Small intestine (tissue), 7 donors: Measurements from ENCODE around the gene SLC9A3. TPM values are rescaled to one million over a fixed set of nuclear protein-coding genes. Genes with fewer than 3 reads are reported as not detected.
A peak's percentile ranks its signal among the peaks of the same experiment; 100 is the strongest.

Experiments
- DNase-seq, 2 donors: peaks; one replicate each; pipeline versions ENCODE4 v3.0.0 to v3.0.0-alpha.2; 2013
- FAIRE-seq: peaks from 2 replicates; lab custom pipeline; 2012; peaks lifted over from hg19 to GRCh38; lab: Jason Lieb, UNC
- H3K27ac ChIP-seq, 3 donors: one replicate each; pipeline ENCODE4 v1.5.1; 2013; ENCODE audit warnings: low read length in 2 of 3, mild to moderate bottlenecking in 2 of 3, control low read depth in 1 of 3, inconsistent platforms in 1 of 3, low read depth in 1 of 3, moderate library complexity in 1 of 3
- H3K27me3 ChIP-seq, 3 donors: one replicate each; pipeline ENCODE4 v1.6.1; 2013; ENCODE audit warnings: low read length in 3 of 3, inconsistent platforms in 1 of 3; ENCODE audit not compliant: control insufficient read depth in 3 of 3, insufficient read depth in 3 of 3
- H3K36me3 ChIP-seq, 3 donors: one replicate each; pipeline ENCODE4 v1.6.1; 2013; ENCODE audit warnings: low read length in 3 of 3, inconsistent platforms in 1 of 3, low read depth in 1 of 3, mild to moderate bottlenecking in 1 of 3, moderate library complexity in 1 of 3; ENCODE audit not compliant: control insufficient read depth in 3 of 3, insufficient read depth in 2 of 3
- H3K4me1 ChIP-seq, 3 donors: one replicate each; pipeline ENCODE4 v1.6.1; 2013; ENCODE audit warnings: low read length in 2 of 3, inconsistent platforms in 1 of 3, low read depth in 1 of 3, mild to moderate bottlenecking in 1 of 3, moderate library complexity in 1 of 3; ENCODE audit not compliant: control insufficient read depth in 3 of 3, insufficient read depth in 2 of 3
- H3K4me3 ChIP-seq, 3 donors: one replicate each; pipeline ENCODE4 v1.5.1; 2013; ENCODE audit warnings: low read length in 3 of 3, control low read depth in 1 of 3, inconsistent platforms in 1 of 3, low read depth in 1 of 3, mild to moderate bottlenecking in 1 of 3, moderate library complexity in 1 of 3
- H3K9me3 ChIP-seq, 2 donors: one replicate each; pipeline ENCODE4 v1.6.1; 2013; ENCODE audit warnings: low read depth in 1 of 2, low read length in 1 of 2; ENCODE audit not compliant: control insufficient read depth in 2 of 2, insufficient read depth in 1 of 2
- WGBS, 3 donors: extraction: QIAGEN DNeasy Blood & Tissue Kit; methylation state at CpG; one replicate each; pipeline ENCODE4 v1.1.7; 2013; 5-methylcytosine and 5-hydroxymethylcytosine counted together
- polyA plus RNA-seq, 4 donors: library from polyadenylated mRNA; stranded (reverse) in 3 of 4; unstranded in 1 of 4; fragments of 200-250 nt in 3 of 4; fragments of 120-200 nt in 1 of 4; gene quantifications; one replicate each; pipeline versions ENCODE4 v1.2.1 to v1.2.3, GENCODE V29; 2013
- donor health status: healthy with polysubstance abuse.
- donor health status: control.
- donor health status: control.
- donor health status: Bipolar disorder and iron deficiency.
- donor health status: healthy.

Gene SLC9A3
- polyA plus RNA-seq, 4 donors: 24.1 to 178 (median 50.3) TPM

- Histone ChIP-seq H3K4me3 (no peak overlapping the region), H3K36me3 (peaks cover 0 to 1% (median 0%) of the 10 kb centered on the region in 3 donors), H3K9me3 (no peaks in the 10 kb centered on the region), H3K27me3 (peaks cover 0 to 3% (median 0%) of the 10 kb centered on the region in 3 donors), H3K4me1 (peaks cover 0 to 43% (median 0%) of the 10 kb centered on the region in 3 donors), H3K27ac (no peak overlapping the region)
- DNase-seq: peak; percentile 40 to 43
- no peak for FAIRE-seq
- 10 to 47% (median 26%) methylated on average over 25 of the region's 25 CpGs for WGBS, 3 donors
These were observed 15.3 kb upstream of the SLC9A3 start for GRCh38 chr5:539469-540070.

DNA sequence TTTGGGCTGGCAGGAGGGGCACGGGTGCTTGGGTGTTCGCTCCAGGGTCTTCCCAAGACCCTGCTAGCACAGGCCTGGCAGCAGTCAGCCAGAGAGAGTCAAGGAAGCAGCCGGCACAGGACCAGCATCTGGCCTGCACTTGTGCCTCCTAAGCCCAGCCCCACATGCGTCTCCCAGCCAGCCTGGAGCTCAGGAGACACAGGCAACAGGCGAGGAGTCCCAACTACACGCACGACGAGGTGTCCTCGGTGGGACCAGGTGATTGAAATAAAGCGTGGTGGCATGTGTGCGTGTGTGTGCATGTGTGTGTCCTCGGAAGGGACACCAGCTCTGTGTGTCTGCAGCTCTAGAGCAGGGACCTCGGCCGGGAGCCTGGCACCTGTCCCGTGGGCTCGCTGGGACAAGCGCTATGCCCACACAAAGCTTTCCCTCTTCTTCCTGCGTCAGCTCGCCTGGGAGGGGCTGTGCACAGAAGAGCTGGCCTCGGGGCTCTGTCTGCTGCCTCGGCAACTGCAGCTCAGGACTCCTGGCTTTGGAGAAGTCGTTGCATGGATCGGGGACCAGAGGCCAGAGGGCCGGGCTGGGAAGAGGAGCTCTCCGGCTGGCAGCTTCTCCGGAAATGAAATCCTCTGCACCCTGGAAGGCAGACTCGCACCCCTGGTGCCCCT is 14.7 kb upstream of the SLC9A3 start:
- 40 to 72% (median 55%) methylated on average over 26 to 27 of the region's 27 CpGs for WGBS, 3 donors
- Histone ChIP-seq H3K9me3 (no peaks in the 10 kb centered on the region), H3K4me1 (peaks cover 0 to 36% (median 0%) of the 10 kb centered on the region in 3 donors), H3K27me3 (peaks cover 0 to 3% (median 0%) of the 10 kb centered on the region in 3 donors), H3K27ac (no peak overlapping the region), H3K36me3 (no peaks in the 10 kb centered on the region), H3K4me3 (no peak overlapping the region)
- FAIRE-seq: no peak
- no peak for DNase-seq

DNA sequence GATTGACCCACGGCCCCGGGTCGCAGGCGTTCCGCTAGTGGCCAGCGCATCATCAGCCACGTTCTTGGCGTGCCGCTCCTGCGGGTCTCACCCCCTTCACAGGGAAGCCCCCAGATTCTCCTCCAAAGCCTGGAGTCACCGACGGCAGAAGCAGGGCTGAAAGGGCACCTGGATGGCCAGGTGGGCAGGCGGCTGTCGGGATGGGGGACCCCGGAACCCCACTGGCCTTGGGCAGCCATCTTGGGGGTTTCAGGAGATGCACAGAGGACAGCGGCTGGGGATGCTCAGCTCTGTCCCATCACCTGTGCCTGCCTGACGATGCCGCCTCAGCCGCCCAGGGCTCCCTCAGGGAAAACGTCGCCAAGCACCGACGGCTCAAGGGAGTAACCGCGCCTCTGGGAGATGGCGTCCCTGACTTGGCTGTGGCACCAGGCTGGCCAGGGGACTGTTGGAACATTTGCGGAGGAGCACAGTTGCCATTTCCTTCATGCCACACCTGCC is 14.1 kb upstream of the SLC9A3 start:
- H3K9me3 ChIP-seq: no peaks in the 10 kb centered on the region
- WGBS, 3 donors: 87 to 92% (median 90%) methylated on average over 27 of the region's 27 CpGs
- no peak overlapping the region for H3K27ac ChIP-seq
- H3K36me3 ChIP-seq: no peaks in the 10 kb centered on the region
- FAIRE-seq: no peak
- peaks cover under 1 to 4% (median 3%) of the 10 kb centered on the region in 3 donors for H3K27me3 ChIP-seq
- DNase-seq: no peak
- peaks cover 0 to 35% (median 0%) of the 10 kb centered on the region in 3 donors for H3K4me1 ChIP-seq
- H3K4me3 ChIP-seq: no peak overlapping the region

GRCh38 chr5:537621-538071 is 13.4 kb upstream of the SLC9A3 start:
- no peak for FAIRE-seq
- WGBS, 3 donors: 83 to 93% (median 90%) methylated on average over 16 of the region's 16 CpGs
- no peak for DNase-seq
- Histone ChIP-seq H3K4me3 (no peak overlapping the region), H3K9me3 (no peaks in the 10 kb centered on the region), H3K27me3 (peaks cover 3 to 5% (median 5%) of the 10 kb centered on the region in 3 donors), H3K27ac (no peak overlapping the region), H3K36me3 (no peaks in the 10 kb centered on the region), H3K4me1 (peaks cover 0 to 41% (median 0%) of the 10 kb centered on the region in 3 donors)

DNA sequence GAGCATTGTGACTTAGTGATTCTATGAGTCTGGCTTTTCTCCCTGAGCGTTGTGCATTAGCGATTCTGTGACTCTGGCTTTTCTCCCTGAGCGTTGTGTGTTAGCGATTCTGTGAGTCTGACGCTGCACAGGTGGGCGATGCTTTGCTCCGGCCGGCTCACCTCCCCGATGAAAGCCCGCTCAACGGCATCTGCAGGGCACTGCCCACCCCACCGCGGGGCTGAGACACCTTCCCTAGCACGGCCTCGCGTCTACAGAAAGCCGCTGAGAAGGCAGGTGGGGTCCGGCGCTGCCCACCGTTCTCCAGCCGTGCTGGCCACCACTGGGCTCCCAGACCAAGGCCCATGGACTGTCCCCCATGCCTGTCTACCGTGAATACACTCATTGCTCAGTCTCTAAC is 12.8 kb upstream of the SLC9A3 start:
- H3K4me1 ChIP-seq: peaks cover 0 to 46% (median 0%) of the 10 kb centered on the region in 3 donors
- WGBS, 3 donors: 87 to 91% (median 89%) methylated on average over 22 of the region's 22 CpGs
- H3K27ac ChIP-seq: no peak overlapping the region
- no peak for FAIRE-seq
- no peaks in the 10 kb centered on the region for H3K36me3 ChIP-seq
- peaks cover 3 to 7% (median 5%) of the 10 kb centered on the region in 3 donors for H3K27me3 ChIP-seq
- H3K9me3 ChIP-seq: no peaks in the 10 kb centered on the region
- no peak overlapping the region for H3K4me3 ChIP-seq
- DNase-seq: no peak

- Histone ChIP-seq H3K4me1 (peaks cover 0 to 47% (median 0%) of the 10 kb centered on the region in 3 donors), H3K36me3 (no peaks in the 10 kb centered on the region), H3K27ac (no peak overlapping the region), H3K4me3 (no peak overlapping the region), H3K27me3 (peaks cover 7 to 15% (median 11%) of the 10 kb centered on the region in 3 donors), H3K9me3 (no peaks in the 10 kb centered on the region)
- peak in 1 of 2 donors; percentile 40 for DNase-seq
- no peak for FAIRE-seq
- 50 to 53% (median 52%) methylated on average over 27 of the region's 27 CpGs for WGBS, 3 donors
These were observed 11.8 kb upstream of the SLC9A3 start for GRCh38 chr5:535846-536698.

DNA sequence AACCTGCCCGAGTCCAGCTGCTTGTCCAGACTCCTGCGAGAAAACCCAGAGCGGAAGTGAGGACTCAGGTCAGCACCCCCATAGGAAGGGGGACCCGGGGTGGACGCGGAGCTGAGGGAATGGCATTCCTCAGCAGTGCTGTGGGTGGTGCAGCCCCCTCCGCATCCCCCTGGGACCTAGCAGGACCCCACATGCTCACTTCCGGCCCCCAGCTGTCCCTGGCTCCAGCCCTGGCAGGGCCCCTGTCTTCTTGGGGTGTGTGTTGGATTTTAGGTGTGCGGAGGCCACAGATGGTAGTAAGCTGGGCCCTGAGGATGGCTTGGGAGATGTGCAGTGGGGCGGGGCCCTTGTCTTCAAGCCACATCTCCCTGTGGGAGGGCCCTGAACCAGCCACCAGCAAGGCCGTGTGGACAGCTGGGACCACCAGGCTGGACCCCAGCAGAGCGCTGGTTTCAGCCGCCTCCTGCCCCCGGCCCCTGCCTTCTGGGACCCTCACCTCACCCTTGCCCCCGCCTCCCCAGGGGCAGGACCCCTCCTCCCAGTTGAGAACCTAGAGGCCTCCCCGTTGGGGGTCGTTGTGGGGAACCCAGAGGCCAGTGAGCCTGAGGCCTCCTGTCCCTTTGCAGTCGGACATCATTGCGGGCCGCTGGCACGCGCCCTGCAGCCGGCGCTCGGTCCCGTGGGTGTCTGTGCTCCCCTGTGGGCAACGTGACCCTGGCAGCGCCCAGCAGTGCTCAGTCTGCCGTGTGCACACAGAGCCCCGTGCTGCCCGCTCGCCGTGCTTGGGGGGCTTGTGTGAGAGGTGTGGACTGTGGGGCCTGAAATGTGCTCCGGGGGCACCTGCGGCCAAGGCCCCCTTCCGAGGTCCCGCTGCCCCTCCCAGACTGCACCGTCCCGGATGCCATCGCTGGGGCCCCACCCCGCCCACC is 10.8 kb upstream of the SLC9A3 start:
- FAIRE-seq (no peak), DNase-seq (no peak)
- H3K36me3 ChIP-seq: no peaks in the 10 kb centered on the region
- H3K4me3 ChIP-seq: no peak overlapping the region
- WGBS, 3 donors: 84 to 90% (median 89%) methylated on average over 32 to 41 of the region's 41 CpGs
- peaks cover 0 to 37% (median 0%) of the 10 kb centered on the region in 3 donors for H3K4me1 ChIP-seq
- H3K27me3 ChIP-seq: peaks cover 7 to 19% (median 18%) of the 10 kb centered on the region in 3 donors
- H3K27ac ChIP-seq: no peak overlapping the region
- no peaks in the 10 kb centered on the region for H3K9me3 ChIP-seq
